C4-2B (cell line): Measurements from ENCODE around the gene CYP21A2.
"Not testable (repeated sequence)": the region's sequence is repeated elsewhere in the genome, so short reads cannot be mapped to it uniquely, and the experiment has no call there.

Source experiments
- H3K27ac ChIP-seq: fragments of 450-650 bp; 2 replicates; pipeline ENCODE4 v1.5.1; 2017

CYP21A2 gene

GRCh38 chr6:32037598-32038524 is at the start of gene CYP21A2:
CYP21A2 (plus strand) TSS chr6:32038415; CDS start chr6:32038423, 8 bp downstream.
- H3K27ac ChIP-seq = not testable (repeated sequence)

- H3K27ac ChIP-seq = not testable (repeated sequence)
Observed at GRCh38 chr6:31989363-31989762, 48.9 kb upstream of the CYP21A2 start.

DNA sequence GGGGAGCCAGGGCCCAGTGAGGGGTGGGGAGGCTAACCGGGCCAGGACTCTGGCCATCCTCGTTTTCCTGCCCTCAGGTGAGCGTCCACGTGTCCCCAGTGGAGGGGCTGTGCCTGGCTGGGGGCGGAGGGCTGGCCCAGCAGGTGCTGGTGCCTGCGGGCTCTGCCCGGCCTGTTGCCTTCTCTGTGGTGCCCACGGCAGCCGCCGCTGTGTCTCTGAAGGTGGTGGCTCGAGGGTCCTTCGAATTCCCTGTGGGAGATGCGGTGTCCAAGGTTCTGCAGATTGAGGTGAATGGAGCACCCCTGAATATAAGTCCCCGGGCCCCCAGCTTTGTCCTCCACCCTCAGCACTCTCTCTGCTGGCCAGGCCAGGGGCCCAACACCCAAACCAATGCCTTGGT is 43.8 kb upstream of the CYP21A2 start:
- H3K27ac ChIP-seq = not testable (repeated sequence)

- H3K27ac ChIP-seq = not testable (repeated sequence)
Observed at GRCh38 chr6:31996385-31996784, 41.8 kb upstream of the CYP21A2 start.

GRCh38 chr6:32002546-32003268 is 35.5 kb upstream of the CYP21A2 start:
- not testable (repeated sequence) for H3K27ac ChIP-seq

- not testable (repeated sequence) for H3K27ac ChIP-seq
Observed at GRCh38 chr6:32003301-32003700, 34.9 kb upstream of the CYP21A2 start.

- not testable (repeated sequence) for H3K27ac ChIP-seq
Observed at GRCh38 chr6:32004393-32004792, 33.8 kb upstream of the CYP21A2 start.

DNA sequence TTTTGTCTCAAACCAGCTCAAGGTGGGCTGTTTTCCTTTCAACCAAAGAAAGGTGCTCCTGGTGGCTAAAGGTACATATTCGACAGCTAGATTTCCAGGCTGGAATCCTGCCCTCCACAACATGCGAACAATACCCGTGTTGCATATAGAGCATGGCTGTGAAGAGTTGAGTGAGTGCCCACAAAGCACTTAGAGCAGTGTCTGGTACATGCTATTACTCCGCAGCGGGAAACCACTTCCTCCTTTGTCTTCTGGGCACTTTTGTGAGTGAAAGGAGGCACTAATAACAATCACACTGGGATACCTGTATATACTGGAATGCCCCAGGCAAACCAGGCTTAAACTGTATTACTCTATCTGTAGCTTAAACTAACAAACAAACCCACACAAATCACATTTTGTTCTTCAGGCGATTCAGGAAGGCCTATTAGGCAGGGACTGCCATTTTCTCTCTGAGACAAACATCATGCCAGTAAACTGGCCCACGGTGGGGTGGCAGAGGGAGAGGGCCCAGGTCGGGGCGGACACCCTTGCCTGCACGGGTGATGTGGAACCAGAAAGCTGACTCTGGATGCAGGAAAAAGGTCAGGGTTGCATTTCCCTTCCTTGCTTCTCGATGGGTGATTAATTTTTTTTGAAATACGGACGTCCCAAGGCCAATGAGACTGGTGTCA is 33.2 kb upstream of the CYP21A2 start:
- not testable (repeated sequence) for H3K27ac ChIP-seq

DNA sequence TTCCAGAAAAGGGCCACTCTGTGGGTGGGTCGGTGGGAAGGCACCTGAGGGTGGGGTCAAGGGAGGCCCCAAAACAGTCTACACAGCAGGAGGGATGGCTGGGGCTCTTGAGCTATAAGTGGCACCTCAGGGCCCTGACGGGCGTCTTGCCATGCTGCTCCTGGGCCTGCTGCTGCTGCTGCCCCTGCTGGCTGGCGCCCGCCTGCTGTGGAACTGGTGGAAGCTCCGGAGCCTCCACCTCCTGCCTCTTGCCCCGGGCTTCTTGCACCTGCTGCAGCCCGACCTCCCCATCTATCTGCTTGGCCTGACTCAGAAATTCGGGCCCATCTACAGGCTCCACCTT is 32.7 kb upstream of the CYP21A2 start:
- not testable (repeated sequence) for H3K27ac ChIP-seq

DNA sequence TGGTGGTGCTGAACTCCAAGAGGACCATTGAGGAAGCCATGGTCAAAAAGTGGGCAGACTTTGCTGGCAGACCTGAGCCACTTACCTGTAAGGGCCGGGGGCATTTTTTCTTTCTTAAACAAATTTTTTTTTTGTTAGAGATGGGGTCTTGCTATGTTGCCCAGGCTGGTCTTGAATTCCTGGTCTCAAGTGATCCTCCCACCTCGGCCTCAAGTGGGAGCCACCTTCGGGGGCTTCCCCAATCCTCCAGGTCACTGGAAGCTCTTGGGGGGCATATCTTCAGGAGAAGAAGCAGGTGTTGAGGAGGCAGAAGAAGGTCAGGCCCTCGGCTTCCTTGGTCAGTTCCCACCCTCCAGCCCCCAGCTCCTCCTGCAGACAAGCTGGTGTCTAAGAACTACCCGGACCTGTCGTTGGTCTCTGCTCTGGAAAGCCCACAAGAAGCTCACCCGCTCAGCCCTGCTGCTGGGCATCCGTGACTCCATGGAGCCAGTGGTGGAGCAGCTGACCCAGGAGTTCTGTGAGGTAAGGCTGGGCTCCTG is 32.2 kb upstream of the CYP21A2 start:
- not testable (repeated sequence) for H3K27ac ChIP-seq

DNA sequence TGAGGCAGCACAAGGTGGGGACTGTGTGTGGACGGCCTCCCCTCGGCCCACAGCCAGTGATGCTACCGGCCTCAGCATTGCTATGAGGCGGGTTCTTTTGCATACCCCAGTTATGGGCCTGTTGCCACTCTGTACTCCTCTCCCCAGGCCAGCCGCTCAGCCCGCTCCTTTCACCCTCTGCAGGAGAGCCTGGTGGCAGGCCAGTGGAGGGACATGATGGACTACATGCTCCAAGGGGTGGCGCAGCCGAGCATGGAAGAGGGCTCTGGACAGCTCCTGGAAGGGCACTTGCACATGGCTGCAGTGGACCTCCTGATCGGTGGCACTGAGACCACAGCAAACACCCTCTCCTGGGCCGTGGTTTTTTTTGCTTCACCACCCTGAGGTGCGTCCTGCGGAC is 31.1 kb upstream of the CYP21A2 start:
- not testable (repeated sequence) for H3K27ac ChIP-seq

- H3K27ac ChIP-seq = not testable (repeated sequence)
Observed at GRCh38 chr6:32008037-32008436, 30.2 kb upstream of the CYP21A2 start.

DNA sequence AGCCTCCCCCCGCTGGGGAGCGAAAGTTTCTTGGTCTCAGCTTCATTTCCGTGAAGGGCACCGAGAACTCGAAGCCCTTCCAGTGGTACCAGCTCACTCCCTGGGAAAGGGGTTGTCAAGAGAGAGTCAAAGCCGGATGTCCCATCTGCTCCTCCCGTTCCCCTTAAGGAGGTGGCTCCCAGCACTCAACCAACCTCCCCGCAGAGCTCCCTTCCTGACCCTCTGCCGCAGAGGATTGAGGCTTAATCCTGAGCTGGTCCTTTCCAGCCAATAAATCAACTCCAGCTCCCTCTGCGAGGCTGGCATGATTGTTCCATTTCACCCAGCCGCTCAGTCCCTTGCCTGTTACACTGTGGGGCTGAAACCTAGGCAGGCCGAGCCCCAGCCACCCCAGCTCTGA is 29.6 kb upstream of the CYP21A2 start:
- H3K27ac ChIP-seq = not testable (repeated sequence)

DNA sequence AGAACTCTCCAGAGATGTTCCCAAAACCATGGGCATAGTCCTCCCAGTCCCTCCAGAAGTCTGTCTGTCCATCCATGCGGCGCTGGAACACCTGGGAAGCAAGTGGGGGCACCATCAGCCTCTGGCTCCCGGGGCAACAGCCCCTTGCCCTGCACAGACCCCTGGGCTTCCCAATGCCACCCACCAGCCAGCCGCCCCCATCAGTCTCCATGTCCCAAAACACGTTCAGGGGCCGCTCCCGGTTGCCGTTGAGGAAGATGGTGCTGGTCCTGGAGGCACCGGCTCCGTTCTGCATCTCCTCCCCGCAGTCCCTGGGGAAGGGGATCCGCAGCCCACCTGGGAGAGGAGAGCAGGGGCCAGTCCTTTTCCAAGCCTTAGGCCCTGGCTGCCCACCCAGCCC is 28.7 kb upstream of the CYP21A2 start:
- not testable (repeated sequence) for H3K27ac ChIP-seq

- H3K27ac ChIP-seq = not testable (repeated sequence)
Observed at GRCh38 chr6:32010856-32011530, 27.2 kb upstream of the CYP21A2 start.

DNA sequence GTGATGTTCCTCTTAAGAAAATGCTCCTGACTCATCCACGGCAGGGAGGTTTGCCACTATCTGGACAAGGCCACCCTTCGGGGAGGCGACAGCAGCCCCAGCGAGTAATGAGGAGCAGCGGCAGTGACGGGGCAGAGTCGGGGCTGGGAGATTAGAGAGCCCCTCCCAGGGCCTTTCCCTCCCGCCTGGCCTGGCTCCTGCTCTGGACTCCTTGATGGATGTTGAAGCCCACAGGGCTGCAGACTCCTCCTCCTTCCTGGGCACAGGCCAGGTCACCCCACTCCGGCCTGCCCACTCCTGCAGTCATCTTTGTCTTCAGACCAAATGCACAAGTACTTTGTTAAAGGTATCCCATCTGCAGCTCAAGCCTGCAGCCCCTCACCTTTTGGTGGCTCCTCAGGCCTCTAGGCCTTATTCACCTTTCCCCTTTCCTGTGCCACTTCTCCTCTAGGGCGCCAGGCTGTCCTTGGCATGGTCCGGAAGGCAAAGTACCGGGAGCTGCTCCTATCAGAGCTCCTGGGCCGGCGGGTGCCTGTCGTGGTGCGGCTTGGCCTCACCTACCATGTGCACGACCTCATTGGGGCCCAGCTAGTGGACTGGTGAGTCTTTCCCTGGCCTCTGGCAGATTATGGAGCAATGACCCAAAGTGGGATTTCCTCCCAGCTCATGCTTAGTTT is 25.1 kb upstream of the CYP21A2 start:
- not testable (repeated sequence) for H3K27ac ChIP-seq

GRCh38 chr6:32013738-32014137 is 24.5 kb upstream of the CYP21A2 start:
- not testable (repeated sequence) for H3K27ac ChIP-seq

GRCh38 chr6:32014547-32014946 is 23.7 kb upstream of the CYP21A2 start, which contains the start of gene C4B:
C4B (plus strand) TSS chr6:32014795; CDS start chr6:32014846, 51 bp downstream.
- H3K27ac ChIP-seq = not testable (repeated sequence)

DNA sequence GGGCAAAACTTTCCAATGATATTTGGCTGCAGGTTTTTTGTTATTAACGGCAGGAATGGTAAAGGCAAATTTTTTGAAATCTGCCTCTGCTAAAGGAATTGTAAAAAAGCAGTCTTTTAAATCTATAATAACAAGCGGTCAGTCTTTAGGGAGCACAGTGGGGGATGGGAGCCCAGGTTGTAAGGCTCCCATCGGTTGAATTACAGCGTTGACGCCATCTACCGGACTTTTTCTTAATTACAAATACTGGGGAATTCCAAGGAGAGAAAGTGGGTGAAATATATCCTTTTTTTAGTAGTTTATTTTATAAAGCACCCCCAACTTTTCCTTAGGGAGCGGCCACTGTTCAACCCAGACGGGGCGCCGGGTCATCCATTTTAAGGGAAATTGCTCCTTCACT is 16.1 kb upstream of the CYP21A2 start:
- not testable (repeated sequence) for H3K27ac ChIP-seq

DNA sequence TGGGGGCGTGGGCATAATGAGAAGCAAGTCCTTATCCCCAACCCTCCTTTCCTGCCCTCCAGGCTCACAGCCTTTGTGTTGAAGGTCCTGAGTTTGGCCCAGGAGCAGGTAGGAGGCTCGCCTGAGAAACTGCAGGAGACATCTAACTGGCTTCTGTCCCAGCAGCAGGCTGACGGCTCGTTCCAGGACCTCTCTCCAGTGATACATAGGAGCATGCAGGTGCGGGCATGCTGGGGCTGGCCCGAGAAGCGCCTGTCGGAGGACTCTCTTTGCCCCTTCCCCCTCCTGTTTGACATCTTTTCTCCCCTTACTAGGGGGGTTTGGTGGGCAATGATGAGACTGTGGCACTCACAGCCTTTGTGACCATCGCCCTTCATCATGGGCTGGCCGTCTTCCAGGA is 9.6 kb upstream of the CYP21A2 start:
- not testable (repeated sequence) for H3K27ac ChIP-seq

GRCh38 chr6:32029553-32029952 is 8.7 kb upstream of the CYP21A2 start:
- H3K27ac ChIP-seq = not testable (repeated sequence)
